ENCODE data around the gene MACROD2.

Gene MACROD2

DNA sequence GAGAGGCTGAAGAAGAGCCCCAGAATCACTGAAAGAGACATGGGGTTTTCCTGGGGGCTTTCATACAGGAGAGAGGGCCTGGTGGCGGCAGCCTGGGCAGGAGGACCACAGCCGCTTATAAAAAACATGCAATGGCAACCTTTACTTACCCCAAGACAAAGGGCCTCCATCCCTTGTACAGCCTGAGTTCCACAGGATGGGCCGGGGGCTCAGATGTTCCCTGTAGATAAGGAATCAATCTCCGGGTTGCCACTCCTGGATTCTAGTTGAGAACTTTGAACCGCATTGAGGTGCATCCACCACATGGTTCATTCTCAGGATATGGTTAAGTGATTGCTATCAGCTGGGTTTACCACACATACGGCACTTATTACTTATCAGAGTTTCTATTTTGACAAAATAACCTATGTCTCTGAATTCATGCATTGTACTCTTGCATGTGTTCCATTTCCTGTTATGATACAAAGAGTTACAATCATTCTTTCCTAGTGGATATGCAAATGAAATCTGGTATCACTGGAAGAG is 1900.3 kb downstream of the MACROD2 start:
- no peak for DNase-seq (ENCODE audit: low read depth in 2 of 2)

DNA sequence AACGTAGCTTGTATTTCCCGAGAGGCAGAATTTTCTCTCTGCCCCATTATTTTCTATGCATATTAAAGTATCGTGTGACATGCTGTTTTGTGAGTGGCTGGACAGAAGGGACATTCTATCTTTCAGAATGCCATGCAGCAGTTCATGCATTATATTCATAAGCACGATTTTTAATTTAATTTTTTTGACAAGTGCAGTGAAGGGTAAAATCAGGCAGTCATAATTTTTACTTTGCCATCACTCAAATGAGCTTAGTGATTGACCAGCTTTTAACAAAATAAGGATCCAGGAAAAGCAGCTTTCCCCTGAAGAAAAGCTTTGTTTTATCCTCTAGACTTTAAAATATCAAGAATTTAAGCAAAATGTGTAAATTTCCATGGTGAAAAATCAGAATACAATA is 1904.7 kb downstream of the MACROD2 start:
- no peak for DNase-seq (ENCODE audit: low read depth in 2 of 2)

DNA sequence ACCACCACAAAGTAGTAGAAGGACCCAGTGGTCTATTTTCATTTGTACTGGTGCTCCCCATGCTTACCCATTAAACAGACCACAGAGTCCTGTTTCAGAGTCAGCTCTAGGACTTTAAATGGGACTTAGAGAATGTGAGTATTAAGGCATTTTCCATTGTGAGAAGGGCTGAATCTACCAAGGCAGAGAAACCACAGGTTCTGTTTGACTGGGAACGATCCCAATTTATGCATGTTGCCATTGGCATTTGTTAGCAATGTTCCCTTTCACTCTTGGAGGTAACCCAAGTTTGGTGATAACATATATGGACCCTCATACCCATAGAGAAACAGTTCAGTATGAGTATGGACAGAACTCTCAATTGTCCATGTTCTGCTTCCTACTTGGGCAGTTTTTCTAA is 1905.1 kb downstream of the MACROD2 start:
- DNase-seq (ENCODE audit: low read depth in 2 of 2): no peak

DNA sequence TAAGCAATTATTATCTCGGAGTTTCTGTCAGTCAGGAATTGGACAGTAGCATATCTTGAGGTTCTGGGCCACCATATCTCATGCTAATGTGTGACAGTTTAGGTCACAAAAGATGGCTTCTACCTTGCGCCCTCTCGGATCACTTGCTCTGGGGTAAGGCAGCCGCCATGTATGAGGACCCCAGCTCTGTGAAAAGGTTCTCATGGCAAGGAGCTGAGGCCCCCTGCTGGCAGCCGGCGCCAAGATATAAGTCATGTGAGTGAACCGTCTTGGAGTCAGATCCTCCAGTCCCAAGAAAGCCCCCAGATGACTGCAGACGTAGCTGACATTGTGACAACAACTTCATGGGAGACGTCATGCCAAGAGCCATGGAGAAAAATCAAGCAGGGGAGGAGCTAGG is 1907.2 kb downstream of the MACROD2 start:
- DNase-seq (ENCODE audit: low read depth in 2 of 2): no peak

DNA sequence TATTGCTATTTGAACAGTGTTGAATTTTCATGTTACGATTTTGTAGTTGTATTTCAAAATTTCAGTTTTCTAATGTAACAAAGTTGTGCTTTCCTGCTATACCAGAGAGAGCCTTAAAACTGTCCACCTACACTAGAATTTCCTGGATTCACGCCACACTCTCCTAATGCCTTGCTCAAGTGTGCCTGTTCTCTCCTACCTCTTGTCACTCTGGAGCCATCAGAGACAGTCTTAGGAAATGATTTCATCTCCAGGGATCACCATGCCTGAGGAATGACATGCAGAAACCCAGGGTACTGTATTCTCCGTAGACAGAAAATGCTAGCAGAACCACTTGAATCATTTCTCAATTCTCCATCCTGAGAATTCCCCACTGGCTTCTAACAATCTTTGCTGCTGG is 1910.3 kb downstream of the MACROD2 start:
- DNase-seq (ENCODE audit: low read depth in 2 of 2): no peak

DNA sequence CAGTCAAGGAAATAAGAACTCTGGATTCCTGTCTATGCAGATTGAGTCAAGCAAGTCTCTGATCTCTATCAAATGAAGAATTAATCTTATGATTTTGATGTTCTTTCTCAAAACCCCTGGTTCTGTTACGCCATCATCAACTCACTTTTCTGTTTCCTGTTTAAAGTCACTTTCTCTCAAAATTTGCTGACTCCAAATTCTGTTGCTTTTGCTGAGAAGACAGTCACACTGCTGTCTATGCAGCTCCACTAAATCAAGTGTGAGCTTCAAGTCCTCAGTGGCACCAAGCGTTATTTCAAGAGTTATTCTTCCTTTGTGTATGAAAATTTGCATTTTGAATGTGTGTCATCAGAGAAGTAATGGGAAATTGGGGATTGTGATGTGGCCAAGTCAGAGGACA is 1914.7 kb downstream of the MACROD2 start:
- DNase-seq (ENCODE audit: low read depth in 2 of 2): no peak

DNA sequence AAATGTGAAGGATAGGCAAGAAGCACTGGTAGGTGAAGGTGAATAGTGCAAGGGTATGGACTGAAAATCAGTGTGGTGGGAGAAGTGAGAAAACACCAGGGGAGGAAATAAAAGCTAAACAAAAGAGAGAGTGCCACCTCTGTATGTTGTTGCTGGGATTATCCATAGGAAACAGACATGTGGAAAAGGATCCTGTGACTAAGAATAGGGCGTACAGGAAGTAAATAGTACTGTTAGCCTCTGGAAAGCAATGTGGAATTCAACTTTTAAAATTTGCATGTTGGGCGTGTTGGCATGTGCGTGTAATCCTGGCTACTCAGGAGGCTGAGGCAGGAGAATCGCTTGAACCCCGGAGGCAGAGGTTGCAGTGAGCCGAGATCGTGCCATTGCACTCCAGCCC is 1916.3 kb downstream of the MACROD2 start:
- no peak for DNase-seq (ENCODE audit: low read depth in 2 of 2)

DNA sequence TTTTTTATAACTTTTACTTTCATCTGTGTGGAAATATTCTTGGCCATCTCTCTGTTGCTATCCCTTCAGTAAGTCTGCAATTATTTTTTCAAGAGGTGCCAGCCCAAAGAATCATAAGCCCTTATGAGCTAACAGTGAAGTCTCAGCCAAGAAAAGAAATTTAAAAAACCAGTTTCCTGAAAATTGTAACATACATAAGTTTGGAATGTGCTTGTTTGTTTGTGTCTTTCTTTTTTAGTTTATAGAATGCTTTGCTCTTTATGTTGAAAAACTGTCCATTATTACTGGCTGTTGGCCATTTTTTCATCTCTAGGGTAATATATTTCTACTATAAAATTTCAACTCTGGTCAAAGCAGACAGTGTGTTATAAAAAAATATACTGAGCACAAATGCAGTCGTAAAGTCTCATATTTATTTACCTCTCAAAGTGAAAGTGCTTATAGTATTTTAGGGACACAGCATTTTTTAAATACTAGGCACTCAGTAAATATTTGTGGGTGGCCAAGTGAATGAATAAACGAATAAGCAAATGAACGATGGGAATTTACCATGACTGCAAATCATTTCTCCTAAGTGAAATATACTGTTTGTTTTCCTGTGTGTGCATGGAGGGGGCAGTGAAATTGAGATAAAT is 1918.2 kb downstream of the MACROD2 start:
- no peak for DNase-seq (ENCODE audit: low read depth in 2 of 2)

DNA sequence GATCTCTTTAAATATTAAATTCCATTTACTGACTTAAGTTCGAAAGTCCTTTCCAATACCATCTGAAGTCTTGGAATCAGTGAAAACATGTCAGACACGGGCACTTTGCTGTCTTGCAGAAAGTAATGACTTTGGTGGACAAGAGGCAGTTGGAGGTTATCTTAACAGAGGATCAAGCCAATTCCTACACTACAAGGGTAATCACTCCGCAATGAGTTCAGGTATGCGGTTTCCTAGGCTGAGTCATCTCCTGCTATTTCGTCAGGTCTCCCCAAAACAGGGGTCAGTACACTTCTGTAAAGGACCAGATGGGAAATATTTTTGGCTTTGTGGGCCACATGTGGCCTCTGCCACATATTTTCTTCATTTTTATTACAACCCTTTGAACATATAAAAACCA is 1921.3 kb downstream of the MACROD2 start:
- DNase-seq (ENCODE audit: low read depth in 2 of 2): no peak

DNA sequence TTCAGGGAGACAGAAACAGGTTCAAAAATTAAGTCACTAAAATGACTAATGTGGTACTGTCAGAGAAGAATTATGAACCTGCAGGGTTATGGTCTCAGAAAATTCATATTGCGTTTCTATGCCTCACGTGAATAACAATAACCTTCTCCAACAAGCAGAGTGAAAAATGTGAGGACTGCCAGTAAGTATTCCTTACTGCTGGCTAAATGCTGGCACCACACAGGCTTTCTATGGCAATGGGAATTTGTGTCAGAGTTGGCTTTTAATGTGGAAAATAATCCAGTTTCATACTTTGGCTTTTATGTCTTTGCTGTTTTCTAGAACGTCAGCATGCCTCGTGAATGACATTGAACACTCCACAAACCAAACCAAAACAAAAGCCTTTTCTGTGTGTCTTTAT is 1922.0 kb downstream of the MACROD2 start:
- DNase-seq (ENCODE audit: low read depth in 2 of 2): no peak

DNA sequence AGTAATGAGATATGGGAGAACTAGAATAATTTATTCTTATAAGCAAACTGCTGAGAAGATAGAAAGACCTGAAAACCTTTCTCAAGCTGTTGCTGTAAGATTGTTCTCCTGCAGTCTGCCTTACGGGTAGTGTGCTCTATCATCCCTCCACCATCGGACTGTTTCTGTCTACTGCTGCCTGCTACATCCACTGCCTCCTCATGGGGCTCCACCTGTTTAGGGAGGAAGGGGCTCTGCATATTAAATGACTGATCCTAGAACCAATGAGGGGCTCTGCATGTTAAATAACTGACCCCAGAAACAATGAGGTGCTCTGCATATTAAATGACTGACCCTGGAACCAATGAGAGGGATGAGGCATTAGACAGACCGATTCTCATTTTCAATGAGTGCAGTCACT is 1923.3 kb downstream of the MACROD2 start:
- DNase-seq (ENCODE audit: low read depth in 2 of 2): no peak

DNA sequence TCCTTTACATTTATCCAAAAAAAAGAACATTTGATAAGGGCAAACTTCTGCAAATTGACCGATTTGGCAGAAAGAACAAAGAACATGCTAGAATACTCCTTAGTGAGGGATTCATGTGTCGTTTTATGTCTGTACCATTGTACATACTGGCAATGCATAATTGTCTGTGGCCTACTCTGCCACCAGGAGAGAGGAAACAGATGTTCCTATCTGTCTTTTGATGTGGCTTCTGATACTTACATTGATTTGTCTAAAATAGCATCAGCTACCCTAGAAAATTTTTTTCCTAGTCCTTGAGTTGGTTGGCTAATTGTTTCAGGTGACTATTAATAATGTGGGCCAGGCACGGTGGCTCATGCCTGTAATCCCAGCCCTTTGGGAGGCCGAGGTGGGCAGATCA is 1923.8 kb downstream of the MACROD2 start:
- no peak for DNase-seq (ENCODE audit: low read depth in 2 of 2)

DNA sequence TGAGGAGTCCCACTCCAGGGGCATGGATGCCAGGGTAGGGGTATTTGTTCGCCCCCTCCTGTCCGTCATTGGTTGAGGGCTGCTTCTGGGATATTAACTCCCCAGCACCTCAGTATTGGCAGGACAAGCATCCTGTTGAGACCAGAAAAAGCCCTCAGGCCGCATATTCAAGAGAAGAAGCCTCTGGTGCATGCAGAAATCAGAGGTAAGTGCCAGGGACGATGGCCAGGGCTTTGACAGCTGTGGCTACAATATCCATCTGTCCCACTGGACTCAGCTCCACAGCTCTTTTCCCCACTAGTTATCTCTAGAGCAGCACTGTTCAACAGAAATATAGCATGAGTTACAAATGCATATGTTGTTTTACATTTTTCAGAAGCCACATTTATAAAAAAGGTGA is 1926.6 kb downstream of the MACROD2 start:
- DNase-seq (ENCODE audit: low read depth in 2 of 2): no peak

DNA sequence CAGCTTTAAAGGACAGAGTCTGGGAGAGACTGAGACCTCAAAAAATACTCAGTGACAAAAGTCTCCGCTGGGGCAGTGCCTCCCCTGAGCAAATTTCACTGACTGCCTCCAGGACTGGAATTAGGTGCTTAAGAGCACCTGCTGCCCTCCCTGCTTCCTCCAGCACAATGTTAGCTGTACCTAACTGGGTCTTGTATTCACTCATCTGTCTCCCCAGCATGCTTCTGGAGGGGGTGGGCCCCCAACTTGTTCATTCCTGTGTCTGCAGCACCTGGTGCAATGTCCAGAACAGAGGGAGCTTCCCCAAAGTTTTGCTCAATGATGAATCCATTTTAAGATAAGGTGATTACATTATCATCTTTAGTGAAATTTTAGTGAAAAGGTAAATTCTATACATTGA is 1927.2 kb downstream of the MACROD2 start:
- DNase-seq (ENCODE audit: low read depth in 2 of 2): no peak

DNA sequence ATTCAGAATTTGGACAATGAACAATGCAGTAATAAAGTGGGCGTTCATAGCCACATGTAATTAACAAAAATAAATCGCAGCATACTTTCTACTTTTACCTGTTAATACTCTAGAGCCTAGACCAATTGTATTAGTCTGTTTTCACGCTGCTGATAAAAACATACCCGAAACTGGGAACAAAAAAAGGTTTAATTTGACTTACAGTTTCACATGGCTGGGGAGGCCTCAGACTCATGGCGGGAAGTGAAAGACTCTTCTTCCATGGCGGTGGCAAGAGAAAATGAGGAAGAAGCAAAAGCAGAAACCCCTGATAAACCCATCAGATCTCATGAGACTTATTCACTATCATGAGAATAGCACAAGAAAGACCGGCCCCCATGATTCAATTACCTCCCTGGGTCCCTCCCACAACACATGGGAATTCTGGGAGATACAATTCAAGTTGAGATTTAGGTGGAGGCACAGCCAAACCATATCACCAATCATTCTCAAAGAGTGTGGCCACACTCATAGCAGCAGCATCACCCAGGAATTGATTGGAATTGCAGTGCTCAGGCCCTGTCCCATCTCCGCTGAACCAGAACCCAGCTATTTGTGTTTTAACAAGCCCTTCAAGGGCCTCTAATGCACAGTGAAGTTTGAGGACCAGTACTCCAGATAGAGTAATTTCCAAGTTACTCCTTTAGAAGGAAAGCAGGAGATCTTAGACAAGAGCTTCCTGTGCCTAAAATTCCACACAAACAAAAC is 1927.9 kb downstream of the MACROD2 start:
- no peak for DNase-seq (ENCODE audit: low read depth in 2 of 2)

DNA sequence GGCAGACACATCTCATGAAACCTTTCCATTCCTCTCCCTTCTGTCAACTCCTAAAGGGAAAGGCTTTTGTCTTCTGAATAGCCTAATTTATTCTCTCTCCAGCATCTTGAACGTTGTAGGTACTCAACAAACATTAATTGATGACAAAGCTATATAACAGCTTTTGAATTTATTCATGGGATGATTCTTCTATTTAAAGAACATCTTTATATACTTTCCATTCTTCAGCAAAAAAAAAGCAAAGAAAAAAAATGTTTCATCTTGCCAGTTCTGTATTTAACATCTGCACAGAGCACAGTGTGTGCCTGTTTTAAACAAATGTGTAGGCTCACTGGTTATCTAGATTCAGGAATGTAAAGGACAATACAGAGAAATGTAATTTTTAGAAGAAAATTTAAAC is 1929.2 kb downstream of the MACROD2 start:
- no peak for DNase-seq (ENCODE audit: low read depth in 2 of 2)

DNA sequence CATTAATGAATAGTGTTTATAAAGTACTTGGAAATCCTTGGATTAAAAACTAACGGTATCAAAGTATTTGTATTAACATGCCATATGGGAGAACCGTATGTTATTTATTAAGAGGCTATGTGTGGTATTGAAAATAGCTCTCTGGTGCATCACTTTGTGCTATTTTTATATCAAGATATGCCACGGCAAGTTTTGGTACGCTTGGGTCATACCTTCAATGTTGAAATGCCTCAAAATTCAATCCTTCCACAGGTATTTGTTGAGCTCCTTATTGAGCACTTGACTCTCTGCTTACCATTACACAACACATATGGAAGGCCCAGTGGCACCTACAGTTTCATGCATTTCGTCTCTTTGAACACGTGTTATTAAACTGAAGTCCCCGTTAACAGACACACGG is 1930.1 kb downstream of the MACROD2 start:
- DNase-seq (ENCODE audit: low read depth in 2 of 2): no peak

DNA sequence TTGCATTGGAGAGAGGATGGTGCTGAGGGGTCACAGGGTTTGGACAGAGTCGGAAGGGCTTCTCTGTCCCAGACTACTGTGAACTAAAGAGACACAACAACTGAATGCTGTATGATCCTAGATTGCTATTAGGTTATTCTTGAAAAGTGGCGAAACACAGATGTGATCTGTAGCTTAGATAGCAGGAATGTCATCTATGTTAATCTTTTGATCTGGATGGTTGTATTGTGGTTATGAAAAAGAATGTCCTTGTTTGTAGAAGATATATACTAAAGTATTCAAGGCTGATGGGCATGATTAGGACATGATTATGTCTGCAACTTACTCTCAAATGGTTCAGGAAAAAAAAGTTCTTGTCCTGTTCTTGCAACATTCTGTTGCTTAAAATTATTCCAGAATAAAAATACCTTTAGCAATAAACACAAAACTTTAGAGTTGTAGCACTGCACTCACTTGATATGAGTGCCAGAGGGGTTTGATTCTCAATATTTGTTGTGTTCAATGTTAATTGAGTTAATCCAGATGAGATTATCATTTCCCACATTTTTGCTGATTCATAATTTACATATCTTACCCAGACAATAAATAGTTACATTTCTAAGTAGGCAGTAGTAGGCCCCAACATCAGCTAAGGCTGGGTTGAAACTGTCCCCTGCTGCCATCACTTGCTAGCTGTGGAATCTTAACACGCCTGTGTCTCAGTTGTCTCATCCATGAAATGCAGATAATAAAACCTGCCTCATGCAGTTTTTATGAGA is 1932.8 kb downstream of the MACROD2 start:
- no peak for DNase-seq (ENCODE audit: low read depth in 2 of 2)

DNA sequence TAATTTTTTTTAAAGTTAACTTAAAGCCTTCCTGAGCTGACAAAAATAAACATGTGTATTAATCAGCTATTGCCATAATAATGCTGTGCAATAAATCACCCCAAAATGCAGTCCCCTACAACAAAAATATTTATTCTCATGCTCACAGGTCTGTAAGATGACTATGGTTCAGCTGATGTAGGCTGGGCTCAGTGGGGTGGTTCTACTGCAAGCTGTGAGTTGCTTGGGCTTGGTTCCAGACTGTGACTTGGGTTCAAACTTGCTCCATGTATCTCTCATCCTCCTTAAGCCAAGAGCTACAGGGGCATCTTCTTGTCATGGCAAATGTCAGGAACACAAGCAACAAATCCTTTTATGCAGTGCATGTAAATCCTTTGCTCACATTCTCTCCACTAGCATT is 1933.6 kb downstream of the MACROD2 start:
- no peak for DNase-seq (ENCODE audit: low read depth in 2 of 2)

DNA sequence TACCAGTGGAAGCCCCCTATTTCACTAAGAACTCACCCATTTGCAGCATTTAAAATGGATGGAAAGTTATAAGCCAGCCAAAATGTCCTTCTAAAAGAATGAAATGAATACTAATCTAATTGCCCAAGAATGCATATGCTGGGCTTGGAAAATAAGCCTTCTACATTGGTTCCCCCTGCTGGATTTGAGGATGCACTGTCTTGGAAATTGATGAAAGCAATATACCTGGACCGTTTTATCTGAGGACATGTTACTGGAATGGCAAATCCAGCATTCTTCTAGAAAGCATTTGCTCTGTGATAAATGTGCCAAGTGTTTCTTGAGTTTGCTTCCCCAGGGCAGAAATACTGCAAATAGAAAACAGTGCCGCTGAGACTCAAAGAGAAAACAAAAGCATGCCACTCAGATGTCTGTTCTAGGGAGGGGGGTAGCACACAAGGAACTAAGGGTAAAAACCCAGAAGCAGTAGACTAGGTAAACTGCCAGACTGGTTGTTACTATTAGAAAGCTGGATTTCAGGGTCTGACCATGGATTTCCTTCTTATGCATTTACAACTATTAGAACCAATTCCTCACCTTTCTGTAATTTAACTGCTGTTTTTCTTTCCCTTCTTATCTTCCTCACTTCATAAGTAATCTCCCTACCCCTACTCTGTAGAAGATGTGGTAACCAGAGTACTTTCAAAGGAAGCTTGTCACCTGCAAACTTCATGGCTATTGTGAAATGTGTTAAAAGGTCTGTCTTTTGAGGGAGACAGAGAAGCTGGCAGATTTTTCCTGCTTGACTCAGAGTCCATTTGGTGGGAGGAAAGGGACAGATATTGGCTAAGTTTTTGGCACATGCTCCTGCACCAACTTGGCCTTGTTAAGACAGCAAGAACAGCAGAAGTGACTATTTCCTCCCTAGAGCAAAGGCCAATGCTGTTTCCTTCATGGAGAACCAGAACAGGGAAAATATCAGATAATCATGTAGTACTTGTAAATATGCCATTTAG is 1935.3 kb downstream of the MACROD2 start:
- DNase-seq (ENCODE audit: low read depth in 2 of 2): no peak

DNA sequence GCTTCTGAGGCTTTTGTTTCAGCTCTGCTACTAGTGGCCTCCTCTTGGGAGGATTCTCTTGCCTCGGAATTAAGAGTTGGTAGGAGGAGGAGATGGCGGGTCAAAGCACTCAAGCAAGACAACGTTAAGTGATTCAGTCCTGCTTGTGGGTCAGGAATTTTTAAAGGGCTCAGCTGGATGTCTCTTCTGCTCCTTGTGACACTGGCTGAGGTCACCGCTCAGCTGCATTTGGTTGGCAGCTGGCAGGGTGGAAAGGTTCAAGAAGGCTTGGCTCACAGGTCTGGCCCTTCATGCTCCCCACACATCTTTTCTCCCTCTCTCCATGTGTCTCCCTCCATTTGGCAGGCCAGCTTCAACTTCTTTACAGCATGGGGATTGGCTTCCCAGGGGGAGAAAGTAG is 1936.6 kb downstream of the MACROD2 start:
- no peak for DNase-seq (ENCODE audit: low read depth in 2 of 2)

DNA sequence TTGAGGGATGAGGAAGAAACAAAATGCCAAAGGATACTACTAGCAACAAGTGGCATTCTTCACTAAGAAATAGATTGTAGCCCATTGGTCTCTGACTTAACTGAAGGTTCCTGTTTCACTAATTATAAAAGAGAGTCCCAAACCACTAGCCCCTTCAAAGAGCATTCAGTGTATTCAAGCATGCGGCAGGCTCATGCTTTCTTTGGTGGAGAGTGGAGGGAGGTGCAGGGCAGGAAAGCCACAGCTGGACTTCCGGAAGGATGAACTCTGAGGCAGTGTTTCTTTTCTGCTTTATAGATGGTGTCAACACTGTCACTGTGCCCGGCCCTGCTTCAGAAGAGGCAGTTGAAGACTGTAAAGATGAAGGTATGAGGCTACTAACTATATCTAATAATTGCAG is 1941.9 kb downstream of the MACROD2 start:
- no peak for DNase-seq (ENCODE audit: low read depth in 2 of 2)
